Caco-2 (cell line): ENCODE measurements around the gene EXOC1L. TPM values are rescaled to one million over a fixed set of nuclear protein-coding genes. Genes with fewer than 3 reads are reported as not detected.

Source experiments
- BruUV-seq: library from RNA; stranded (reverse); fragments of 400-500 nt; replicated peaks from 2 replicates; lab custom pipeline; 2021; lab: Mats Ljungman, UMichigan
- CTCF ChIA-PET: fragments of 300-600 bp; sonication (Branson Sonifier 250); formaldehyde crosslinking; loops from one replicate; lab custom pipeline; 2022; ENCODE audit warnings: antibody characterized with exemption; lab: Charles Lee
- POLR2A ChIA-PET: fragments of 300-600 bp; sonication (Branson Sonifier 250); formaldehyde crosslinking; loops from one replicate; lab custom pipeline; 2022; ENCODE audit warnings: antibody characterized with exemption; lab: Charles Lee
- DNase-seq, 2 experiments: peaks; one replicate each; pipeline versions ENCODE4 v3.0.0 to v3.0.0-alpha.2; 2020 to 2022
- H3K27me3 ChIP-seq: replicated peaks from 2 replicates; pipeline ENCODE4 v1.6.0; 2011; ENCODE audit warnings: low read length; ENCODE audit not compliant: control insufficient read depth, insufficient read depth
- H3K36me3 ChIP-seq: 2 replicates; pipeline ENCODE4 v1.5.1; 2011; ENCODE audit warnings: low read length; ENCODE audit not compliant: control insufficient read depth, insufficient read depth
- H3K4me1 ChIP-seq: fragments of 250-450 bp; sonication (Bioruptor Pico); 2 replicates; pipeline ENCODE4 v1.5.1; 2020; ENCODE audit warnings: mild to moderate bottlenecking
- H3K4me3 ChIP-seq: 2 replicates; pipeline ENCODE4 v1.5.1; 2011; ENCODE audit warnings: low read depth, mild to moderate bottlenecking, control low read depth, low read length
- H3K9me3 ChIP-seq: fragments of 250-450 bp; sonication (Bioruptor Pico); 2 replicates; pipeline ENCODE4 v1.5.1; 2020; ENCODE audit warnings: mild to moderate bottlenecking, moderate library complexity
- H3K27ac Mint-ChIP-seq: one replicate; pipeline ENCODE4 v1.8.0; 2022; ENCODE audit warnings: mixed read lengths; ENCODE audit not compliant: unreplicated experiment
- H3K27me3 Mint-ChIP-seq: one replicate; pipeline ENCODE4 v1.8.0; 2022; ENCODE audit warnings: mixed read lengths; ENCODE audit not compliant: insufficient read depth, unreplicated experiment
- H3K36me3 Mint-ChIP-seq: one replicate; pipeline ENCODE4 v1.8.0; 2022; ENCODE audit warnings: mild to moderate bottlenecking, mixed read lengths; ENCODE audit not compliant: insufficient read depth, unreplicated experiment
- H3K4me1 Mint-ChIP-seq: one replicate; pipeline ENCODE4 v1.8.0; 2022; ENCODE audit warnings: low read depth, mixed read lengths; ENCODE audit not compliant: unreplicated experiment
- H3K4me3 Mint-ChIP-seq: one replicate; pipeline ENCODE4 v1.8.0; 2022; ENCODE audit warnings: mild to moderate bottlenecking, moderate library complexity, mixed read lengths; ENCODE audit not compliant: unreplicated experiment
- H3K9me3 Mint-ChIP-seq: one replicate; pipeline ENCODE4 v1.8.0; 2022; ENCODE audit warnings: mixed read lengths; ENCODE audit not compliant: unreplicated experiment
- CTCF ChIP-seq, 2 experiments: fragments of 200-600 bp in 1 of 2; IDR thresholded peaks; 1 replicate in 1 of 2; 2 replicates in 1 of 2; pipeline versions ENCODE4 v1.5.1 to v1.8.0; 2011 to 2022; ENCODE audit warnings: antibody characterized with exemption in 1 of 2, control low read depth in 1 of 2, inconsistent platforms in 1 of 2, low read depth in 1 of 2, low read length in 1 of 2, mild to moderate bottlenecking in 1 of 2, moderate library complexity in 1 of 2; ENCODE audit not compliant: insufficient read depth in 1 of 2, severe bottlenecking in 1 of 2, unreplicated experiment in 1 of 2
- intact Hi-C: fragments of 100-400 bp; cut with micrococcal nuclease; formaldehyde crosslinking; loops from one replicate; pipeline ENCODE4 v1.10.0; 2022; ENCODE audit not compliant: unreplicated experiment
- total RNA-seq: library from RNA; stranded (reverse); gene quantifications from 2 replicates; pipeline ENCODE4 v1.2.3, GENCODE V29; 2022

Gene EXOC1L
- total RNA-seq, 1 experiment from 2014 or later, result not detected

GRCh38 chr4:55820279-55820678, 689 bp downstream of the EXOC1L start:
- H3K4me1 Mint-ChIP-seq, result no peaks in the 10 kb centered on the region
- Histone ChIP-seq H3K27me3 (no peaks in the 10 kb centered on the region), H3K9me3 (no peaks in the 10 kb centered on the region), H3K36me3 (no peaks in the 10 kb centered on the region), H3K4me3 (no peak overlapping the region), H3K4me1 (no peaks in the 10 kb centered on the region)
- H3K27me3 Mint-ChIP-seq, result peaks cover 5% of the 10 kb centered on the region
- H3K27ac Mint-ChIP-seq, result no peak overlapping the region
- H3K9me3 Mint-ChIP-seq, result no peaks in the 10 kb centered on the region
- DNase-seq, result no peak
- ChIA-PET CTCF (no interaction called here), POLR2A (no interaction called here)
- no peak for TF ChIP-seq CTCF (IDR thresholded peaks at IDR 0.05; ENCODE audit: insufficient read depth in 1 of 2, low read depth in 1 of 2, low read length in 1 of 2, severe bottlenecking in 1 of 2, unreplicated experiment in 1 of 2)
- no peaks in the 10 kb centered on the region for H3K36me3 Mint-ChIP-seq
- BruUV-seq, result no TSS peak
- no peak overlapping the region for H3K4me3 Mint-ChIP-seq
- intact Hi-C loops, result no loop called here

- CTCF ChIA-PET, result no interaction called here
- no peaks in the 10 kb centered on the region for H3K4me1 Mint-ChIP-seq
- POLR2A ChIA-PET, result no interaction called here
- DNase-seq, result no peak
- Histone ChIP-seq H3K4me3 (no peak overlapping the region), H3K9me3 (no peaks in the 10 kb centered on the region), H3K27me3 (no peaks in the 10 kb centered on the region), H3K36me3 (no peaks in the 10 kb centered on the region), H3K4me1 (no peaks in the 10 kb centered on the region)
- no peak overlapping the region for H3K27ac Mint-ChIP-seq
- intact Hi-C loops, result no loop called here
- H3K36me3 Mint-ChIP-seq, result no peaks in the 10 kb centered on the region
- H3K4me3 Mint-ChIP-seq, result no peak overlapping the region
- no peaks in the 10 kb centered on the region for H3K9me3 Mint-ChIP-seq
- BruUV-seq, result no TSS peak
- peaks cover 8% of the 10 kb centered on the region for H3K27me3 Mint-ChIP-seq
- no peak for TF ChIP-seq CTCF (IDR thresholded peaks at IDR 0.05; ENCODE audit: insufficient read depth in 1 of 2, low read depth in 1 of 2, low read length in 1 of 2, severe bottlenecking in 1 of 2, unreplicated experiment in 1 of 2)
These were observed 2.7 kb downstream of the EXOC1L start for GRCh38 chr4:55822329-55822728.

GRCh38 chr4:55824865-55825264, 5.3 kb downstream of the EXOC1L start:
- TF ChIP-seq CTCF (IDR thresholded peaks at IDR 0.05; ENCODE audit: insufficient read depth in 1 of 2, low read depth in 1 of 2, low read length in 1 of 2, severe bottlenecking in 1 of 2, unreplicated experiment in 1 of 2), result no peak
- no peaks in the 10 kb centered on the region for H3K36me3 ChIP-seq
- Mint-ChIP-seq H3K9me3 (no peaks in the 10 kb centered on the region), H3K4me1 (no peaks in the 10 kb centered on the region), H3K4me3 (no peak overlapping the region), H3K27ac (no peak overlapping the region), H3K36me3 (no peaks in the 10 kb centered on the region), H3K27me3 (peaks cover 13% of the 10 kb centered on the region)
- BruUV-seq, result no TSS peak
- DNase-seq, result no peak
- ChIA-PET POLR2A (no interaction called here), CTCF (no interaction called here)
- H3K4me1 ChIP-seq, result no peaks in the 10 kb centered on the region
- H3K9me3 ChIP-seq, result no peaks in the 10 kb centered on the region
- no peaks in the 10 kb centered on the region for H3K27me3 ChIP-seq
- intact Hi-C loops, result no loop called here
- H3K4me3 ChIP-seq, result no peak overlapping the region
